HepG2 (cell line): Measurements from ENCODE around the gene PGS1. TPM values are rescaled to one million over a fixed set of nuclear protein-coding genes. Genes with fewer than 3 reads are reported as not detected.

Experiments used
- BCL6 ChIP-seq: IDR thresholded peaks from 2 replicates; pipeline ENCODE4 v1.6.1; 2016; ENCODE audit warnings: missing genetic modification reagents, missing compliant biosample characterization
- DMAP1 ChIP-seq: IDR thresholded peaks from 2 replicates; pipeline ENCODE4 v1.6.1; 2016
- HOXA3 ChIP-seq: sonication (generic); formaldehyde crosslinking; IDR thresholded peaks from 2 replicates; pipeline ENCODE4 v1.5.0; 2020; ENCODE audit warnings: missing genetic modification reagents
- JDP2 ChIP-seq: sonication (generic); formaldehyde crosslinking; IDR thresholded peaks from 2 replicates; pipeline ENCODE4 v1.8.1; 2022; ENCODE audit warnings: missing genetic modification reagents, borderline replicate concordance
- NONO ChIP-seq, 2 experiments: fragments of 450-650 bp in 1 of 2; sonication (generic) in 1 of 2; formaldehyde crosslinking in 1 of 2; IDR thresholded peaks in 1 of 2; conservative IDR thresholded peaks in 1 of 2; 2 replicates each; pipeline versions ENCODE4 v1.6.1 to v1.8.0; 2017 to 2022; ENCODE audit warnings: mild to moderate bottlenecking in 1 of 2, missing genetic modification reagents in 1 of 2, moderate library complexity in 1 of 2
- NR2C2 ChIP-seq: sonication (generic); formaldehyde crosslinking; IDR thresholded peaks from 2 replicates; pipeline ENCODE4 v1.4.0; 2020; ENCODE audit warnings: missing genetic modification reagents, mild to moderate bottlenecking, moderate library complexity, borderline replicate concordance
- ONECUT2 ChIP-seq: sonication (generic); formaldehyde crosslinking; IDR thresholded peaks from 2 replicates; pipeline ENCODE4 v1.4.0; 2020; ENCODE audit warnings: missing genetic modification reagents
- POGZ ChIP-seq: sonication (generic); formaldehyde crosslinking; IDR thresholded peaks from 2 replicates; pipeline ENCODE4 v1.4.0; 2020; ENCODE audit warnings: mild to moderate bottlenecking, missing genetic modification reagents
- SALL2 ChIP-seq: sonication (generic); formaldehyde crosslinking; IDR thresholded peaks from 2 replicates; pipeline ENCODE4 v1.8.1; 2023; ENCODE audit warnings: mild to moderate bottlenecking, missing genetic modification reagents, inconsistent platforms
- TARDBP ChIP-seq: sonication (generic); formaldehyde crosslinking; IDR thresholded peaks from 2 replicates; pipeline ENCODE4 v1.8.0; 2022; ENCODE audit warnings: mild to moderate bottlenecking, missing genetic modification reagents
- ZNF292 ChIP-seq: sonication (generic); formaldehyde crosslinking; IDR thresholded peaks from 2 replicates; pipeline ENCODE4 v1.8.1; 2022; ENCODE audit warnings: mild to moderate bottlenecking, low read depth, missing genetic modification reagents, borderline replicate concordance
- polyA plus RNA-seq, 8 experiments: library from polyadenylated mRNA; depleted of rRNA in 3 of 8; stranded (reverse) in 7 of 8; unstranded in 1 of 8; fragments of >200 nt; fragmentation: Illumina TruSeq in 4 of 8; extraction: Trizol in 4 of 8; gene quantifications; 2 replicates each; pipeline versions ENCODE4 v1.2.1 to v1.2.3, GENCODE V29; 2011 to 2016; ENCODE audit warnings: low read depth in 4 of 8, missing spikeins in 1 of 8, mixed read lengths in 1 of 8; ENCODE audit not compliant: insufficient read depth in 1 of 8
- total RNA-seq, 5 experiments: library from RNA; depleted of rRNA; stranded (reverse); fragments of >200 nt; fragmentation: Illumina TruSeq; extraction: Trizol; gene quantifications; 2 replicates each; pipeline ENCODE4 v1.2.3, GENCODE V29; 2016; ENCODE audit warnings: low read depth in 1 of 5
- TF ChIP-seq, protein P1 (sequence below), 2 experiments: IDR thresholded peaks; 2 replicates each; pipeline ENCODE4 v1.6.1; 2011 to 2012; ENCODE audit warnings: low read length in 2 of 2, borderline replicate concordance in 1 of 2, low read depth in 1 of 2, mild to moderate bottlenecking in 1 of 2, moderate library complexity in 1 of 2
- TF ChIP-seq, protein P2 (sequence below): sonication (generic); formaldehyde crosslinking; IDR thresholded peaks from 2 replicates; pipeline ENCODE4 v1.4.0; 2020; ENCODE audit warnings: missing genetic modification reagents
- TF ChIP-seq, protein P3 (sequence below): sonication (generic); formaldehyde crosslinking; IDR thresholded peaks from 2 replicates; pipeline ENCODE4; 2020; ENCODE audit warnings: missing genetic modification reagents, mild to moderate bottlenecking, borderline replicate concordance
- TF ChIP-seq, protein P4 (sequence below): sonication (generic); formaldehyde crosslinking; IDR thresholded peaks from 2 replicates; pipeline ENCODE4 v1.4.0; 2020; ENCODE audit warnings: missing genetic modification reagents, borderline replicate concordance

PGS1 gene
- total and polyA plus RNA-seq, 2 of the 13 experiments (the other 11 are each of a cell fraction or from before 2014, with no cell fraction given) = 25.9 to 31.5 TPM

DNA sequence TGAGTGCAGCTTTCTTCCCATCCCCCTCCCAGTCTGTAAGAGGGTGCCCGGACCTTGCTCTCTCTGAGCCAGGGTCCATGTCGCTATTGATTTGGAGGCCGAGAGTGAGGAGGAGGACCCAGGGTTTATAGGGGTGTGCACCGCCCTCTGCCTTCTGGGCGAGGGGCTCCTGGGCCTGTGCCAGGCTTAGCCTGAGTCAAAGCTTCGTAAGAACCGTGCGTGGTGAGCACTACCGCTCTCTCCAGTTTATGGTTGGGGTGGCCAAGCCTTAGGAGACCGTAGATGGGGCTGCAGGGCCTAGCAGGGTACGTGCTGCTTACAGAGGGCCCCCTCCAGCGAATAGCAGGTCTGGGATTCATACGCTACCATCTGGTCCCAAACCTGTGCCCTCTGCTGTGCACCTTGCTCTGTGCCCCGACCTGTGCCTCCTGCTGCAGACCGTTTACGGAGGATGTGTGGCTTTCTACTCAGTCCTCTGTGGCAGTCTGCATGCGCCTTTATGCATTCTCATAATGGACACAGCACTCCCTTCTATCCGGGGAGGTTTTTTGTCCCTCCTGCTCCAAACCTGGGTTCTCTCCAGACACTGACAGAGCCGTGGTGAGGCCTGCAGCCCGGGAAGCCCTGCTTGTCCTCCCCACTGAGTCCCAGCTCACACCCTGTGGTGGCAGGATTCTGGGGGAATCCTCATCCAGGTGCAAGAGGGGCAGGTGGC, 54.7 kb downstream of the PGS1 start (continued):
- TF ChIP-seq, protein P1, sequence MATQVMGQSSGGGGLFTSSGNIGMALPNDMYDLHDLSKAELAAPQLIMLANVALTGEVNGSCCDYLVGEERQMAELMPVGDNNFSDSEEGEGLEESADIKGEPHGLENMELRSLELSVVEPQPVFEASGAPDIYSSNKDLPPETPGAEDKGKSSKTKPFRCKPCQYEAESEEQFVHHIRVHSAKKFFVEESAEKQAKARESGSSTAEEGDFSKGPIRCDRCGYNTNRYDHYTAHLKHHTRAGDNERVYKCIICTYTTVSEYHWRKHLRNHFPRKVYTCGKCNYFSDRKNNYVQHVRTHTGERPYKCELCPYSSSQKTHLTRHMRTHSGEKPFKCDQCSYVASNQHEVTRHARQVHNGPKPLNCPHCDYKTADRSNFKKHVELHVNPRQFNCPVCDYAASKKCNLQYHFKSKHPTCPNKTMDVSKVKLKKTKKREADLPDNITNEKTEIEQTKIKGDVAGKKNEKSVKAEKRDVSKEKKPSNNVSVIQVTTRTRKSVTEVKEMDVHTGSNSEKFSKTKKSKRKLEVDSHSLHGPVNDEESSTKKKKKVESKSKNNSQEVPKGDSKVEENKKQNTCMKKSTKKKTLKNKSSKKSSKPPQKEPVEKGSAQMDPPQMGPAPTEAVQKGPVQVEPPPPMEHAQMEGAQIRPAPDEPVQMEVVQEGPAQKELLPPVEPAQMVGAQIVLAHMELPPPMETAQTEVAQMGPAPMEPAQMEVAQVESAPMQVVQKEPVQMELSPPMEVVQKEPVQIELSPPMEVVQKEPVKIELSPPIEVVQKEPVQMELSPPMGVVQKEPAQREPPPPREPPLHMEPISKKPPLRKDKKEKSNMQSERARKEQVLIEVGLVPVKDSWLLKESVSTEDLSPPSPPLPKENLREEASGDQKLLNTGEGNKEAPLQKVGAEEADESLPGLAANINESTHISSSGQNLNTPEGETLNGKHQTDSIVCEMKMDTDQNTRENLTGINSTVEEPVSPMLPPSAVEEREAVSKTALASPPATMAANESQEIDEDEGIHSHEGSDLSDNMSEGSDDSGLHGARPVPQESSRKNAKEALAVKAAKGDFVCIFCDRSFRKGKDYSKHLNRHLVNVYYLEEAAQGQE (IDR thresholded peaks at IDR 0.05; ENCODE audit: borderline replicate concordance in 1 of 2, low read depth in 1 of 2, low read length in 2 of 2) = no peak
- TF ChIP-seq TARDBP (CRISPR knock-in tag) (peak; percentile 77; the same call in 1 of the 2 replicates), ZNF292 (CRISPR knock-in tag) (peak; percentile 17; the same call in 1 of the 2 replicates), NR2C2 (CRISPR knock-in tag) (peak; percentile 40; the same call in 1 of the 2 replicates), JDP2 (no peak), ONECUT2 (peak; percentile 88), NONO (IDR thresholded peaks at IDR 0.05) (no peak), NONO (CRISPR knock-in tag; conservative IDR thresholded peaks at IDR 0.05) (peak; percentile 77), SALL2 (CRISPR knock-in tag) (no peak), POGZ (CRISPR knock-in tag) (peak; percentile 71), DMAP1 (0 out of 2 replicates have a peak, but pooled peaks have one; percentile 46), BCL6 (CRISPR knock-in tag) (0 out of 2 replicates have a peak, but pooled peaks have one; percentile 15), HOXA3 (CRISPR knock-in tag) (peak; percentile 45; the same call in 1 of the 2 replicates)
- TF ChIP-seq, protein P2, sequence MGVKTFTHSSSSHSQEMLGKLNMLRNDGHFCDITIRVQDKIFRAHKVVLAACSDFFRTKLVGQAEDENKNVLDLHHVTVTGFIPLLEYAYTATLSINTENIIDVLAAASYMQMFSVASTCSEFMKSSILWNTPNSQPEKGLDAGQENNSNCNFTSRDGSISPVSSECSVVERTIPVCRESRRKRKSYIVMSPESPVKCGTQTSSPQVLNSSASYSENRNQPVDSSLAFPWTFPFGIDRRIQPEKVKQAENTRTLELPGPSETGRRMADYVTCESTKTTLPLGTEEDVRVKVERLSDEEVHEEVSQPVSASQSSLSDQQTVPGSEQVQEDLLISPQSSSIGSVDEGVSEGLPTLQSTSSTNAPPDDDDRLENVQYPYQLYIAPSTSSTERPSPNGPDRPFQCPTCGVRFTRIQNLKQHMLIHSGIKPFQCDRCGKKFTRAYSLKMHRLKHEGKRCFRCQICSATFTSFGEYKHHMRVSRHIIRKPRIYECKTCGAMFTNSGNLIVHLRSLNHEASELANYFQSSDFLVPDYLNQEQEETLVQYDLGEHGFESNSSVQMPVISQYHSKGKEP (CRISPR knock-in tag) = no peak
- TF ChIP-seq, protein P3, sequence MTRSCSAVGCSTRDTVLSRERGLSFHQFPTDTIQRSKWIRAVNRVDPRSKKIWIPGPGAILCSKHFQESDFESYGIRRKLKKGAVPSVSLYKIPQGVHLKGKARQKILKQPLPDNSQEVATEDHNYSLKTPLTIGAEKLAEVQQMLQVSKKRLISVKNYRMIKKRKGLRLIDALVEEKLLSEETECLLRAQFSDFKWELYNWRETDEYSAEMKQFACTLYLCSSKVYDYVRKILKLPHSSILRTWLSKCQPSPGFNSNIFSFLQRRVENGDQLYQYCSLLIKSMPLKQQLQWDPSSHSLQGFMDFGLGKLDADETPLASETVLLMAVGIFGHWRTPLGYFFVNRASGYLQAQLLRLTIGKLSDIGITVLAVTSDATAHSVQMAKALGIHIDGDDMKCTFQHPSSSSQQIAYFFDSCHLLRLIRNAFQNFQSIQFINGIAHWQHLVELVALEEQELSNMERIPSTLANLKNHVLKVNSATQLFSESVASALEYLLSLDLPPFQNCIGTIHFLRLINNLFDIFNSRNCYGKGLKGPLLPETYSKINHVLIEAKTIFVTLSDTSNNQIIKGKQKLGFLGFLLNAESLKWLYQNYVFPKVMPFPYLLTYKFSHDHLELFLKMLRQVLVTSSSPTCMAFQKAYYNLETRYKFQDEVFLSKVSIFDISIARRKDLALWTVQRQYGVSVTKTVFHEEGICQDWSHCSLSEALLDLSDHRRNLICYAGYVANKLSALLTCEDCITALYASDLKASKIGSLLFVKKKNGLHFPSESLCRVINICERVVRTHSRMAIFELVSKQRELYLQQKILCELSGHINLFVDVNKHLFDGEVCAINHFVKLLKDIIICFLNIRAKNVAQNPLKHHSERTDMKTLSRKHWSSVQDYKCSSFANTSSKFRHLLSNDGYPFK (CRISPR knock-in tag) = peak; percentile 67; the same call in 1 of the 2 replicates
- TF ChIP-seq, protein P4, sequence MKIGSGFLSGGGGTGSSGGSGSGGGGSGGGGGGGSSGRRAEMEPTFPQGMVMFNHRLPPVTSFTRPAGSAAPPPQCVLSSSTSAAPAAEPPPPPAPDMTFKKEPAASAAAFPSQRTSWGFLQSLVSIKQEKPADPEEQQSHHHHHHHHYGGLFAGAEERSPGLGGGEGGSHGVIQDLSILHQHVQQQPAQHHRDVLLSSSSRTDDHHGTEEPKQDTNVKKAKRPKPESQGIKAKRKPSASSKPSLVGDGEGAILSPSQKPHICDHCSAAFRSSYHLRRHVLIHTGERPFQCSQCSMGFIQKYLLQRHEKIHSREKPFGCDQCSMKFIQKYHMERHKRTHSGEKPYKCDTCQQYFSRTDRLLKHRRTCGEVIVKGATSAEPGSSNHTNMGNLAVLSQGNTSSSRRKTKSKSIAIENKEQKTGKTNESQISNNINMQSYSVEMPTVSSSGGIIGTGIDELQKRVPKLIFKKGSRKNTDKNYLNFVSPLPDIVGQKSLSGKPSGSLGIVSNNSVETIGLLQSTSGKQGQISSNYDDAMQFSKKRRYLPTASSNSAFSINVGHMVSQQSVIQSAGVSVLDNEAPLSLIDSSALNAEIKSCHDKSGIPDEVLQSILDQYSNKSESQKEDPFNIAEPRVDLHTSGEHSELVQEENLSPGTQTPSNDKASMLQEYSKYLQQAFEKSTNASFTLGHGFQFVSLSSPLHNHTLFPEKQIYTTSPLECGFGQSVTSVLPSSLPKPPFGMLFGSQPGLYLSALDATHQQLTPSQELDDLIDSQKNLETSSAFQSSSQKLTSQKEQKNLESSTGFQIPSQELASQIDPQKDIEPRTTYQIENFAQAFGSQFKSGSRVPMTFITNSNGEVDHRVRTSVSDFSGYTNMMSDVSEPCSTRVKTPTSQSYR (CRISPR knock-in tag) = peak; percentile 98
